OCI-LY7 (cell line): ENCODE measurements around the gene UVSSA.

Experiments
- CTCF ChIP-seq: fragments of 200-600 bp; sonication (generic); conservative IDR thresholded peaks from 2 replicates; pipeline ENCODE4 v1.5.1; 2014; ENCODE audit warnings: mild to moderate bottlenecking, antibody characterized with exemption, low read length, moderate library complexity, mixed read lengths
- EZH2phosphoT487 ChIP-seq: fragments of 200-600 bp; sonication (generic); IDR thresholded peaks from 2 replicates; pipeline ENCODE4 v1.6.1; 2018; ENCODE audit warnings: low read depth, borderline replicate concordance, mild to moderate bottlenecking, mixed run types, antibody characterized with exemption, low read length, moderate library complexity, mixed read lengths

- peak; percentile 88 for TF ChIP-seq CTCF
- TF ChIP-seq EZH2phosphoT487, result no peak
Measured at GRCh38 chr4:1351854-1352566, 5.0 kb downstream of the UVSSA start.
